ENCODE measurements around the gene OLFML2A.

Gene OLFML2A

GRCh38 chr9:124761196-124761595 lies 15.7 kb upstream of the OLFML2A start:
- Histone ChIP-seq H3K9ac (ENCODE audit: low read length) (no peak overlapping the region), H3K27ac (ENCODE audit: low read depth, low read length, poor library complexity, severe bottlenecking) (no peak overlapping the region), H3K9me3 (ENCODE audit: low read length) (no peaks in the 10 kb centered on the region), H3F3A (ENCODE audit: insufficient read depth, low read length) (no peaks in the 10 kb centered on the region), H3K9me2 (ENCODE audit: low read depth, low read length) (no peaks in the 10 kb centered on the region), H3K4me2 (ENCODE audit: low read length) (no peak overlapping the region), H2AFZ (ENCODE audit: low read length) (no peak overlapping the region), H3K27me3 (ENCODE audit: insufficient read depth, low read length) (no peaks in the 10 kb centered on the region), H4K20me1 (ENCODE audit: insufficient read depth, low read length) (no peaks in the 10 kb centered on the region), H3K4me1 (ENCODE audit: insufficient read depth, low read length, severe bottlenecking) (peaks cover 33% of the 10 kb centered on the region), H3K36me3 (ENCODE audit: insufficient read depth, low read length) (no peaks in the 10 kb centered on the region), H3K79me2 (ENCODE audit: insufficient read depth, low read length) (no peaks in the 10 kb centered on the region; the same call in 1 of the 2 replicates), H3K4me3 (ENCODE audit: low read depth, low read length, poor library complexity, severe bottlenecking) (no peak overlapping the region)
- TF ChIP-seq EZH2 (IDR thresholded peaks at IDR 0.05; ENCODE audit: borderline replicate concordance, low read length) (no peak), CTCF (IDR thresholded peaks at IDR 0.05; ENCODE audit: low read length) (no peak)

GRCh38 chr9:124761710-124762109 lies 15.2 kb upstream of the OLFML2A start:
- H3K36me3 ChIP-seq (ENCODE audit: insufficient read depth, low read length), result no peaks in the 10 kb centered on the region

GRCh38 chr9:124762633-124763032 lies 14.3 kb upstream of the OLFML2A start:
- Histone ChIP-seq H3K36me3 (ENCODE audit: insufficient read depth, low read length) (no peaks in the 10 kb centered on the region), H3K27me3 (ENCODE audit: insufficient read depth, low read length) (no peaks in the 10 kb centered on the region), H3K9me2 (ENCODE audit: low read depth, low read length) (no peaks in the 10 kb centered on the region), H3K27ac (ENCODE audit: low read depth, low read length, poor library complexity, severe bottlenecking) (no peak overlapping the region), H3K4me2 (ENCODE audit: low read length) (no peak overlapping the region), H2AFZ (ENCODE audit: low read length) (no peak overlapping the region), H3K79me2 (ENCODE audit: insufficient read depth, low read length) (no peaks in the 10 kb centered on the region; the same call in 1 of the 2 replicates), H4K20me1 (ENCODE audit: insufficient read depth, low read length) (no peaks in the 10 kb centered on the region), H3K4me1 (ENCODE audit: insufficient read depth, low read length, severe bottlenecking) (peaks cover 47% of the 10 kb centered on the region), H3K9me3 (ENCODE audit: low read length) (no peaks in the 10 kb centered on the region), H3K9ac (ENCODE audit: low read length) (no peak overlapping the region), H3F3A (ENCODE audit: insufficient read depth, low read length) (no peaks in the 10 kb centered on the region), H3K4me3 (ENCODE audit: low read depth, low read length, poor library complexity, severe bottlenecking) (no peak overlapping the region)
- no peak for TF ChIP-seq EZH2 (IDR thresholded peaks at IDR 0.05; ENCODE audit: borderline replicate concordance, low read length)
- no peak for TF ChIP-seq CTCF (IDR thresholded peaks at IDR 0.05; ENCODE audit: low read length)

More at GRCh38 chr9:124761710-124762109, 15.2 kb upstream of the OLFML2A start:
- Histone ChIP-seq H3K9me2 (ENCODE audit: low read depth, low read length) (no peaks in the 10 kb centered on the region), H3K4me1 (ENCODE audit: insufficient read depth, low read length, severe bottlenecking) (peaks cover 38% of the 10 kb centered on the region), H3K27ac (ENCODE audit: low read depth, low read length, poor library complexity, severe bottlenecking) (no peak overlapping the region), H3K9me3 (ENCODE audit: low read length) (no peaks in the 10 kb centered on the region), H3K4me3 (ENCODE audit: low read depth, low read length, poor library complexity, severe bottlenecking) (no peak overlapping the region), H3K79me2 (ENCODE audit: insufficient read depth, low read length) (no peaks in the 10 kb centered on the region; the same call in 1 of the 2 replicates), H3K9ac (ENCODE audit: low read length) (no peak overlapping the region), H2AFZ (ENCODE audit: low read length) (no peak overlapping the region), H3F3A (ENCODE audit: insufficient read depth, low read length) (no peaks in the 10 kb centered on the region), H3K27me3 (ENCODE audit: insufficient read depth, low read length) (no peaks in the 10 kb centered on the region), H3K4me2 (ENCODE audit: low read length) (no peak overlapping the region), H4K20me1 (ENCODE audit: insufficient read depth, low read length) (no peaks in the 10 kb centered on the region)
- no peak for TF ChIP-seq EZH2 (IDR thresholded peaks at IDR 0.05; ENCODE audit: borderline replicate concordance, low read length)
- no peak for TF ChIP-seq CTCF (IDR thresholded peaks at IDR 0.05; ENCODE audit: low read length)

Measured in OCI-LY1 (cell line).